ENCODE results near the gene GNB5. TPM values are rescaled to one million over a fixed set of nuclear protein-coding genes. Genes with fewer than 3 reads are reported as not detected.
A peak's percentile ranks its signal among the peaks of the same experiment; 100 is the strongest.

GNB5 gene
- total RNA-seq, 1 experiment from 2014 or later: 23.9 TPM

GRCh38 chr15:52220937-52221660, 29.9 kb upstream of the GNB5 start:
- no peak overlapping the region for H3K4me3 ChIP-seq (ENCODE audit: insufficient read depth, low read depth, low read length)
- peaks cover 20% of the 10 kb centered on the region for H3K36me3 ChIP-seq (replicated peaks; ENCODE audit: control insufficient read depth, insufficient read depth, low read length)
- no peak for DNase-seq
- H3K27me3 ChIP-seq (ENCODE audit: control insufficient read depth, insufficient read depth, low read length): no peaks in the 10 kb centered on the region

DNA sequence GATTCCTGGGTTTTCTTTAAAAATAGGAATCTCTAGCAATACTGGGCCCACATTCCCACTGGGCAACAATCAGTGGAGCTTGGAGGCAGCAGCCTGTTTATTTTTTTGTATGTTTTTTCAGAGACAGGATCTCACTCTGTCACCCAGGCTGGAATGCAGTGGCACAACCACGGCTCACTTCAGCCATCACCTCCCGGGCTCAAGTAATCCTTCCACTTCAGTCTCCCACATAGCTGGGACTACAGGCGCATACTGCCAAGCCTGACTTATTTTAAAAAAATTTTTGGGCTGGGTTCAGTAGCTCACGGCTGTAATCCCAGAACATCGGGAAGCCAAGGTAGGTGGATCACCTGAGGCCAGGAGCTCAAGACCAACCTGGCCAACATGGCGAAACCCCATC, 29.1 kb upstream of the GNB5 start:
- H3K27me3 ChIP-seq (ENCODE audit: control insufficient read depth, insufficient read depth, low read length): no peaks in the 10 kb centered on the region
- DNase-seq: no peak
- H3K4me3 ChIP-seq (ENCODE audit: insufficient read depth, low read depth, low read length): no peak overlapping the region
- H3K36me3 ChIP-seq (replicated peaks; ENCODE audit: control insufficient read depth, insufficient read depth, low read length): peaks cover 20% of the 10 kb centered on the region

DNA sequence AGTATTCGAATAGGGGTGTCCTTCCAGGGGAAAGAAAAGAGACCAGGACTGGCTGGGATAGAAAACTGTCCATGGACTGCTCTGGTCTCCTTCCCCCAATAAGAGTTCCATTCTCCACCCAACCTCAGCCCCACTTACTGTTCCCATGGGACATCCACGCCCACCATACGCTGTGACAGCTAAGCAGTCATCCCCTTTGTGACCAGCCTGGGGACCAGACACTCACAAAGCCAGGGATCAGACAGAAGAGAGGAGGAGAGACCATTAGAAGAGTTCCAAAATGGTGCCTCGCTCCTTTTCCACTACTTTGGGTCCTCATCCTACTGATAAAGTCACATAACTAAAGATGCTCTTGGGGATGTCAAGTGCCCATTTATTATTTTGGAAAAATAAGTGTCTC, 27.6 kb upstream of the GNB5 start:
- peaks cover 16% of the 10 kb centered on the region for H3K36me3 ChIP-seq (replicated peaks; ENCODE audit: control insufficient read depth, insufficient read depth, low read length)

GRCh38 chr15:52218371-52218770, 27.2 kb upstream of the GNB5 start:
- Histone ChIP-seq H3K27me3 (ENCODE audit: control insufficient read depth, insufficient read depth, low read length) (no peaks in the 10 kb centered on the region), H3K36me3 (replicated peaks; ENCODE audit: control insufficient read depth, insufficient read depth, low read length) (peaks cover 18% of the 10 kb centered on the region), H3K4me3 (ENCODE audit: insufficient read depth, low read depth, low read length) (no peak overlapping the region)
- no peak for DNase-seq

More for the DNA sequence above, 27.6 kb upstream of the GNB5 start:
- H3K27me3 ChIP-seq (ENCODE audit: control insufficient read depth, insufficient read depth, low read length): no peaks in the 10 kb centered on the region
- no peak overlapping the region for H3K4me3 ChIP-seq (ENCODE audit: insufficient read depth, low read depth, low read length)
- DNase-seq: no peak

DNA sequence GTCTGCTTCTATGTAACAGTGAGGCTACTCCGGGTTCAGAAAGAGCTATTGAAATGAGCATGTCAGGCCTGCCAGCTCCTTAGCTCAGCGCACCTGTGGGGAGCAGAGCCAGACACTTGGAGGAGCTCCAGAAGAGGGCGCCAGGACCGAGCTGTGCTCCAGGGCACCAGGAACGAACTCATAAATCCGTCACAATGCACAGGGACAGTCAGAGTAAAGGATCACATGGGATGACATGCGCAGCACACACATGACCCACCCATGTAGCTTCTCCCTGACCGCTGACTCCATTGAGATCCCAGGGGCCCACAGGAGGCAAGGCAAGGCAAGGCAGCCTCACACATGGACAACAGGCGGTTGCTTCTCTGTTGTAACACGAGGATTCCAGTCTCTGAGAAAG, 26.0 kb upstream of the GNB5 start:
- Histone ChIP-seq H3K4me3 (ENCODE audit: insufficient read depth, low read depth, low read length) (no peak overlapping the region), H3K36me3 (replicated peaks; ENCODE audit: control insufficient read depth, insufficient read depth, low read length) (peaks cover 23% of the 10 kb centered on the region), H3K27me3 (ENCODE audit: control insufficient read depth, insufficient read depth, low read length) (no peaks in the 10 kb centered on the region)
- DNase-seq: peak; percentile 35

GRCh38 chr15:52214553-52214952, 23.4 kb upstream of the GNB5 start:
- DNase-seq: no peak
- Histone ChIP-seq H3K4me3 (ENCODE audit: insufficient read depth, low read depth, low read length) (no peak overlapping the region), H3K36me3 (replicated peaks; ENCODE audit: control insufficient read depth, insufficient read depth, low read length) (peaks cover 23% of the 10 kb centered on the region), H3K27me3 (ENCODE audit: control insufficient read depth, insufficient read depth, low read length) (no peaks in the 10 kb centered on the region)

- DNase-seq: no peak
- no peaks in the 10 kb centered on the region for H3K27me3 ChIP-seq (ENCODE audit: control insufficient read depth, insufficient read depth, low read length)
- H3K36me3 ChIP-seq (replicated peaks; ENCODE audit: control insufficient read depth, insufficient read depth, low read length): peaks cover 20% of the 10 kb centered on the region
- no peak overlapping the region for H3K4me3 ChIP-seq (ENCODE audit: insufficient read depth, low read depth, low read length)
Observed at GRCh38 chr15:52213206-52213605, 22.0 kb upstream of the GNB5 start.

GRCh38 chr15:52208306-52208946, 17.2 kb upstream of the GNB5 start:
- peak; percentile 83 for DNase-seq
- Histone ChIP-seq H3K27me3 (ENCODE audit: control insufficient read depth, insufficient read depth, low read length) (no peaks in the 10 kb centered on the region), H3K4me3 (ENCODE audit: insufficient read depth, low read depth, low read length) (no peak overlapping the region), H3K36me3 (replicated peaks; ENCODE audit: control insufficient read depth, insufficient read depth, low read length) (peaks cover 18% of the 10 kb centered on the region)

GRCh38 chr15:52207191-52207590, 16.0 kb upstream of the GNB5 start:
- H3K27me3 ChIP-seq (ENCODE audit: control insufficient read depth, insufficient read depth, low read length): no peaks in the 10 kb centered on the region
- DNase-seq: no peak
- no peak overlapping the region for H3K4me3 ChIP-seq (ENCODE audit: insufficient read depth, low read depth, low read length)
- peaks cover 10% of the 10 kb centered on the region for H3K36me3 ChIP-seq (replicated peaks; ENCODE audit: control insufficient read depth, insufficient read depth, low read length)

GRCh38 chr15:52206446-52206845, 15.3 kb upstream of the GNB5 start:
- no peak for DNase-seq
- H3K4me3 ChIP-seq (ENCODE audit: insufficient read depth, low read depth, low read length): no peak overlapping the region
- H3K27me3 ChIP-seq (ENCODE audit: control insufficient read depth, insufficient read depth, low read length): no peaks in the 10 kb centered on the region
- H3K36me3 ChIP-seq (replicated peaks; ENCODE audit: control insufficient read depth, insufficient read depth, low read length): peaks cover 8% of the 10 kb centered on the region

GRCh38 chr15:52204657-52205056, 13.5 kb upstream of the GNB5 start:
- Histone ChIP-seq H3K36me3 (replicated peaks; ENCODE audit: control insufficient read depth, insufficient read depth, low read length) (peaks cover 6% of the 10 kb centered on the region), H3K4me3 (ENCODE audit: insufficient read depth, low read depth, low read length) (no peak overlapping the region), H3K27me3 (ENCODE audit: control insufficient read depth, insufficient read depth, low read length) (no peaks in the 10 kb centered on the region)
- no peak for DNase-seq

GRCh38 chr15:52200831-52201365, 9.7 kb upstream of the GNB5 start:
- H3K27me3 ChIP-seq (ENCODE audit: control insufficient read depth, insufficient read depth, low read length): no peaks in the 10 kb centered on the region
- DNase-seq: no peak
- no peak overlapping the region for H3K4me3 ChIP-seq (ENCODE audit: insufficient read depth, low read depth, low read length)
- peaks cover 2% of the 10 kb centered on the region for H3K36me3 ChIP-seq (replicated peaks; ENCODE audit: control insufficient read depth, insufficient read depth, low read length)

- H3K27me3 ChIP-seq (ENCODE audit: control insufficient read depth, insufficient read depth, low read length): no peaks in the 10 kb centered on the region
- H3K36me3 ChIP-seq (replicated peaks; ENCODE audit: control insufficient read depth, insufficient read depth, low read length): no peaks in the 10 kb centered on the region; the same call in none of the 2 replicates
- H3K4me3 ChIP-seq (ENCODE audit: insufficient read depth, low read depth, low read length): no peak overlapping the region
- no peak for DNase-seq
Observed at GRCh38 chr15:52199271-52199670, 8.1 kb upstream of the GNB5 start.

DNA sequence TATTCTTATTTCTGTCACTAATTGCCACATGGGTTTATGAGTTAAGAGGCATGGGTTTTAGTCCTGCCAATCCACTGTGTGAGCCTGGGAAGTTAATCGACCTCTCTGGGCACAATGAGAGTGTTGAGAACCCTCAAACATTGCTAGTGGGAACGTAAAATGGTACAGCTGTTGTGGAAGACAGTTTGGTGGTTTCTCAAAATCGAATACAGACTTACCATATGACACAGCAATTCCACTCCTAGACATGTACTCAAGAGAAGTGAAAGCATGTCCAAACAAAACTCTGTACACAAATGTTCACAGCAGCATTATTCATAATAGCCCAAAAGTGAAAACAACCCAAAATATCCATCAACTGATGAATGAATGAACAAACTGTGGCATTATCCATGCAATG, 5.7 kb upstream of the GNB5 start:
- DNase-seq: no peak
- Histone ChIP-seq H3K4me3 (ENCODE audit: insufficient read depth, low read depth, low read length) (no peak overlapping the region), H3K27me3 (ENCODE audit: control insufficient read depth, insufficient read depth, low read length) (no peaks in the 10 kb centered on the region), H3K36me3 (replicated peaks; ENCODE audit: control insufficient read depth, insufficient read depth, low read length) (no peaks in the 10 kb centered on the region; the same call in 1 of the 2 replicates)

DNA sequence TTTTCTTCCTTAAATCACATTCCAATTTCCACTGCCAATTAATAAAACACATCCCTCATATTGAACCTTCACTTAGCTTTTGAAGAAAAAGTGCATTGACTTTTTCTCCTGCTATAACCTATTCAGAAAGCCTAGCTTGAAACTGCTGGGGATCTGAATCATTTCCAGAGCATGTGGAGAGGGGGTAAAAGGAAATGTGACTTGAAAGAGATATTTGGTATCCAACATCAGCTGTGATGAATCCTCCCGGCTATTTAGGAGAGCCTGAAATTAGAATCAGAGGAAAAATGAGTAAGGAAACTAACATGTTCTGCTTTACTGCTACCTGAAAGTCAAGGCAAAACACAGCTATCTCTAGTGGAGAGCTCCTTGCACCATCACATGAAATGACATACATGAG, 2.6 kb upstream of the GNB5 start:
- Histone ChIP-seq H3K4me3 (ENCODE audit: insufficient read depth, low read depth, low read length) (no peak overlapping the region), H3K36me3 (replicated peaks; ENCODE audit: control insufficient read depth, insufficient read depth, low read length) (no peaks in the 10 kb centered on the region; the same call in 1 of the 2 replicates), H3K27me3 (ENCODE audit: control insufficient read depth, insufficient read depth, low read length) (no peaks in the 10 kb centered on the region)
- no peak for DNase-seq

Measured in H7 (cell line).